GM12865 (cell line): ENCODE measurements around the gene GYPC.
A peak's percentile ranks its signal among the peaks of the same experiment; 100 is the strongest.

Experiments used
- DNase-seq: peaks from one replicate; pipeline ENCODE4 v3.0.0; 2010; ENCODE audit warnings: low read depth
- H3K4me3 ChIP-seq: 2 replicates; pipeline ENCODE4 v1.5.1; 2011; ENCODE audit warnings: mild to moderate bottlenecking, low read depth, low read length, control low read depth
- CTCF ChIP-seq: IDR thresholded peaks from 2 replicates; pipeline ENCODE4 v1.5.1; 2011; ENCODE audit warnings: low read length, control low read depth, low read depth, inconsistent platforms; ENCODE audit not compliant: insufficient read depth; ENCODE audit errors: missing control alignments

Gene GYPC

GRCh38 chr2:126655500-126656430, at the start of gene GYPC:
Gene GYPC, plus strand, starts transcription at chr2:126656158. Its CDS starts 106 bp downstream, at chr2:126656264.
- H3K4me3 ChIP-seq, result peak within 1 kb of the TSS; percentile 68
- TF ChIP-seq CTCF, result no peak
- peak; percentile 72 for DNase-seq

GRCh38 chr2:126614524-126615227, 41.3 kb upstream of the GYPC start:
- no peak overlapping the region for H3K4me3 ChIP-seq
- DNase-seq, result no peak
- no peak for TF ChIP-seq CTCF

- no peak for TF ChIP-seq CTCF
- peak; percentile 15 for DNase-seq
- H3K4me3 ChIP-seq, result no peak overlapping the region
These were observed 39.3 kb upstream of the GYPC start for GRCh38 chr2:126616606-126617069.

GRCh38 chr2:126620302-126620701, 35.7 kb upstream of the GYPC start:
- TF ChIP-seq CTCF, result no peak
- no peak for DNase-seq
- no peak overlapping the region for H3K4me3 ChIP-seq

- TF ChIP-seq CTCF, result no peak
- DNase-seq, result no peak
- H3K4me3 ChIP-seq, result no peak overlapping the region
These were observed 33.0 kb upstream of the GYPC start for GRCh38 chr2:126623000-126623399.

GRCh38 chr2:126627643-126628042, 28.3 kb upstream of the GYPC start:
- no peak for DNase-seq
- no peak overlapping the region for H3K4me3 ChIP-seq
- no peak for TF ChIP-seq CTCF
